SK-N-SH (cell line): Measurements from ENCODE around the gene HPCAL1. TPM values are rescaled to one million over a fixed set of nuclear protein-coding genes. Genes with fewer than 3 reads are reported as not detected.

Experiments
- CTCF ChIA-PET: fragments of 300-600, 350-600 bp; formaldehyde crosslinking; extraction: SDS; loops from one replicate; lab custom pipeline; 2021; lab: Yijun Ruan, JAX
- POLR2A ChIA-PET: fragments of 350-600 bp; sonication (Branson Sonifier 250); formaldehyde crosslinking; extraction: SDS; loops from one replicate; lab custom pipeline; 2020; ENCODE audit warnings: antibody characterized with exemption, inconsistent platforms; lab: Yijun Ruan, JAX
- DNase-seq: peaks from one replicate; pipeline ENCODE4 v3.0.0; 2012
- H2AFZ ChIP-seq: fragments of 200-600 bp; sonication (generic); 2 replicates; pipeline ENCODE4 v1.8.1; 2016; ENCODE audit warnings: antibody characterized with exemption, mild to moderate bottlenecking, low read depth
- H3F3A ChIP-seq: fragments of 200-600 bp; sonication (generic); replicated peaks from 2 replicates; pipeline ENCODE3; 2016; ENCODE audit warnings: antibody characterized with exemption, mild to moderate bottlenecking; ENCODE audit not compliant: insufficient read depth
- H3K27ac ChIP-seq, 2 experiments: fragments of 200-500 bp in 1 of 2; fragments of 200-600 bp in 1 of 2; sonication (Bioruptor generic) in 1 of 2; sonication (generic), shearing (Covaris generic) in 1 of 2; 2 replicates each; pipeline versions ENCODE4 v1.5.1 to v1.6.1; 2014 to 2016; ENCODE audit warnings: low read depth in 2 of 2, inconsistent platforms in 1 of 2, low read length in 1 of 2, mild to moderate bottlenecking in 1 of 2, mixed read lengths in 1 of 2
- H3K27me3 ChIP-seq: fragments of 200-600 bp; sonication (generic), shearing (Covaris generic); 2 replicates; pipeline ENCODE4 v1.6.1; 2016; ENCODE audit warnings: mixed run types; ENCODE audit not compliant: insufficient read depth
- H3K36me3 ChIP-seq, 2 experiments: fragments of 200-500 bp in 1 of 2; fragments of 200-600 bp in 1 of 2; sonication (Bioruptor generic) in 1 of 2; sonication (generic) in 1 of 2; replicated peaks in 1 of 2; 2 replicates each; pipeline versions ENCODE3 to v1.5.1; 2014 to 2016; ENCODE audit warnings: low read length in 1 of 2, mild to moderate bottlenecking in 1 of 2; ENCODE audit not compliant: insufficient read depth in 2 of 2, control insufficient read depth in 1 of 2
- H3K4me1 ChIP-seq, 2 experiments: fragments of 200-500 bp in 1 of 2; fragments of 200-600 bp in 1 of 2; sonication (Bioruptor generic) in 1 of 2; sonication (generic), shearing (Covaris generic) in 1 of 2; 2 replicates each; pipeline versions ENCODE4 v1.5.1 to v1.6.1; 2014 to 2016; ENCODE audit warnings: low read depth in 1 of 2, low read length in 1 of 2, mixed run types in 1 of 2; ENCODE audit not compliant: insufficient read depth in 2 of 2, control insufficient read depth in 1 of 2
- H3K4me2 ChIP-seq: fragments of 200-600 bp; sonication (generic), shearing (Covaris generic); 2 replicates; pipeline ENCODE4 v1.6.1; 2017; ENCODE audit warnings: mixed run types
- H3K4me3 ChIP-seq, 2 experiments: fragments of 200-500 bp in 1 of 2; fragments of 200-600 bp in 1 of 2; sonication (Bioruptor generic) in 1 of 2; sonication (generic), shearing (Covaris generic) in 1 of 2; 2 replicates each; pipeline versions ENCODE4 v1.5.1 to v1.8.1; 2014 to 2016; ENCODE audit warnings: low read depth in 2 of 2, inconsistent platforms in 1 of 2, low read length in 1 of 2, mild to moderate bottlenecking in 1 of 2, mixed read lengths in 1 of 2, moderate library complexity in 1 of 2
- H3K79me2 ChIP-seq: fragments of 200-600 bp; sonication (generic); 2 replicates; pipeline ENCODE4 v1.8.1; 2017; ENCODE audit warnings: mild to moderate bottlenecking; ENCODE audit not compliant: insufficient read depth
- H3K9ac ChIP-seq: fragments of 200-600 bp; sonication (generic); 2 replicates; pipeline ENCODE4 v1.6.1; 2017; ENCODE audit warnings: mixed run types
- H3K9me2 ChIP-seq: fragments of 200-600 bp; sonication (generic); 2 replicates; pipeline ENCODE4 v1.6.1; 2017; ENCODE audit warnings: mixed run types
- H3K9me3 ChIP-seq: fragments of 200-600 bp; sonication (generic); 2 replicates; pipeline ENCODE4 v1.6.1; 2017; ENCODE audit warnings: mixed run types, mild to moderate bottlenecking, moderate library complexity
- H4K20me1 ChIP-seq: fragments of 200-600 bp; sonication (generic); 2 replicates; pipeline ENCODE4 v1.6.1; 2017; ENCODE audit warnings: mild to moderate bottlenecking, mixed run types; ENCODE audit not compliant: insufficient read depth
- ELF1 ChIP-seq: IDR thresholded peaks from 2 replicates; pipeline ENCODE4 v1.4.0; 2012
- MEF2A ChIP-seq: IDR thresholded peaks from 2 replicates; pipeline ENCODE4 v1.4.0; 2012; ENCODE audit warnings: low read depth, borderline replicate concordance
- MXI1 ChIP-seq: IDR thresholded peaks from 2 replicates; pipeline ENCODE4 v1.6.1; 2012; ENCODE audit warnings: mild to moderate bottlenecking, low read depth, low read length, improper control_type of control experiment
- NFIC ChIP-seq: IDR thresholded peaks from 2 replicates; pipeline ENCODE4 v1.4.0; 2012; ENCODE audit warnings: borderline replicate concordance
- NRF1 ChIP-seq: IDR thresholded peaks from 2 replicates; pipeline ENCODE4 v1.6.1; 2012; ENCODE audit warnings: low read depth, mild to moderate bottlenecking, low read length
- POLR2AphosphoS5 ChIP-seq: IDR thresholded peaks from 2 replicates; pipeline ENCODE4 v1.6.1; 2012; ENCODE audit warnings: low read depth, low read length
- SMC3 ChIP-seq: IDR thresholded peaks from 2 replicates; pipeline ENCODE4 v1.6.1; 2012; ENCODE audit warnings: low read depth, low read length, improper control_type of control experiment
- WGBS: methylation state at CpG from one replicate; pipeline ENCODE4 v1.1.6; 2017; ENCODE audit warnings: low lambda C conversion rate; 5-methylcytosine and 5-hydroxymethylcytosine counted together
- polyA plus RNA-seq, 3 experiments: library from polyadenylated mRNA; depleted of rRNA; stranded (reverse); fragments of >200 nt; gene quantifications; 2 replicates each; pipeline ENCODE4 v1.2.3, GENCODE V29; 2012
- TF ChIP-seq, protein P1 (sequence below): fragments of 150-350 bp; IDR thresholded peaks from 2 replicates; pipeline ENCODE4 v1.6.1; 2016; ENCODE audit warnings: mild to moderate bottlenecking, low read depth, low read length
- TF ChIP-seq, protein P2 (sequence below): IDR thresholded peaks from 2 replicates; pipeline ENCODE4 v1.6.1; 2012; ENCODE audit warnings: mild to moderate bottlenecking, low read depth, low read length, moderate library complexity

HPCAL1 gene
- polyA plus RNA-seq, 1 of the 3 experiments (the other 2 are of a cell fraction) = 77.0 TPM

DNA sequence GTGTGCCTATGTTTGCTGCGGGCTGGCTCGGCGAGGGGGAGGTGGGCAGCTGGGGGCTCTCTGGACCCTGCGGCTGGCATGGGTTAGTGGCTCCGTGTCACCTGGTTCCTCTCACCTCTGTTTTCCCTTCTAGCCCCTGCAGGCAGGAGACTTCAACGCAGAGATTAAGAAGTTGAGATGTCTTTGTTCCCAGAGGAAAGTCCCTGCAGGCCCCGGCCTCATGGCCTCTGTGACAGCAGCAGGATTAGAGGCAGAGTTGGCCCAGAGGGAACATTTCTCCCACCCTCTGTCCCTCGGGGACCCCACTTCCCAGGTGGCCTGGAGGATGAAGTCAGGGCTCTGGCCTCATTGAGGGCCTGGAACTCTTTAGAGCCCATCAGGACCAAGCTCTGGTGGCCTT, 56.5 kb downstream of the HPCAL1 start:
- H3K27ac ChIP-seq = peak overlapping the region in 1 of 2 experiments; percentile 69; a peak in 2 of 4 replicates
- H2AFZ ChIP-seq = no peak overlapping the region
- TF ChIP-seq MXI1 (no peak), NFIC (no peak), SMC3 (no peak), POLR2AphosphoS5 (no peak), MEF2A (no peak)
- TF ChIP-seq, protein P1, sequence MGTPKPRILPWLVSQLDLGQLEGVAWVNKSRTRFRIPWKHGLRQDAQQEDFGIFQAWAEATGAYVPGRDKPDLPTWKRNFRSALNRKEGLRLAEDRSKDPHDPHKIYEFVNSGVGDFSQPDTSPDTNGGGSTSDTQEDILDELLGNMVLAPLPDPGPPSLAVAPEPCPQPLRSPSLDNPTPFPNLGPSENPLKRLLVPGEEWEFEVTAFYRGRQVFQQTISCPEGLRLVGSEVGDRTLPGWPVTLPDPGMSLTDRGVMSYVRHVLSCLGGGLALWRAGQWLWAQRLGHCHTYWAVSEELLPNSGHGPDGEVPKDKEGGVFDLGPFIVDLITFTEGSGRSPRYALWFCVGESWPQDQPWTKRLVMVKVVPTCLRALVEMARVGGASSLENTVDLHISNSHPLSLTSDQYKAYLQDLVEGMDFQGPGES = no peak
- H3K4me3 ChIP-seq = no peak overlapping the region
- ChIA-PET CTCF (interaction anchor here (0.8 to 1.5 kb wide), 3 partner anchors 17 to 50 kb away, joined by 3 to 9 read pairs (median 4); no protein-coding TSS in a partner anchor), POLR2A (no interaction called here)
- H3K9me2 ChIP-seq = no peaks in the 10 kb centered on the region
- no peak overlapping the region for H3K4me2 ChIP-seq
- no peaks in the 10 kb centered on the region for H3F3A ChIP-seq
- H3K27me3 ChIP-seq = no peaks in the 10 kb centered on the region
- no peaks in the 10 kb centered on the region for H3K36me3 ChIP-seq
- H3K4me1 ChIP-seq = peaks cover 10 to 82% of the 10 kb centered on the region in 2 experiments; a peak in 2 of 4 replicates
- no peak overlapping the region for H3K9ac ChIP-seq
- peaks cover 8% of the 10 kb centered on the region; the same call in 1 of the 2 replicates for H4K20me1 ChIP-seq
- no peaks in the 10 kb centered on the region for H3K79me2 ChIP-seq
- 100% methylated on average over 6 of the region's 8 CpGs for WGBS
- DNase-seq = no peak
- H3K9me3 ChIP-seq = no peaks in the 10 kb centered on the region

DNA sequence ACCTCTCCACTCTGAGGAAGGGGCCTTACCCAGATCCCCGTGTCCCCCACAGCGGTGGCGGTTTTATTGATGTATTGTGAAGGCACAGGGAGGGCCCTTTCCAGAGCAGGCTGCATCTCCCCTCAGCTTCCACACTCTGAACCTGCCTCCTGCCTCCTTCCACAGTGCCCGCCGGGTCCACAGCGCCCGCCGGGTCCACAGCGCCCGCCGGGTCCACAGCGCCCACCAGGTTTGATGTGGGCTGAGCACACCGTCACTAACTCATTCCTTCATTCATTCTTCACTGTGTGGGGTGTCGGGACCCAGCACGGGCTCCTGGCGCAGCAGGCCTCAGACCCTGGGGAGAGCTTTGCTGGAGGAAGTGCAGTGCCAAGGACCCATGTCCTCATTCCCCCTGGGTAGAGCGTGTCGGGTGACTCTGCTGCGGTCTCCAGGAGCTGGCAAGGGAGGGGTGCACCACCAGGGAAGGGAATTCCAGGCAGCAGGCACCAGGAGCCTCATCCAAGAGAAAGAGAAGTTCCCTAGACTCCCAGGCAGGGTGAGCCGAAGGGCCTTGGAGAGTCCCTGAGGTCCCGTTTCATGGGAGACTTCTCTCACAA, 57.1 kb downstream of the HPCAL1 start:
- H3K79me2 ChIP-seq = no peaks in the 10 kb centered on the region

DNA sequence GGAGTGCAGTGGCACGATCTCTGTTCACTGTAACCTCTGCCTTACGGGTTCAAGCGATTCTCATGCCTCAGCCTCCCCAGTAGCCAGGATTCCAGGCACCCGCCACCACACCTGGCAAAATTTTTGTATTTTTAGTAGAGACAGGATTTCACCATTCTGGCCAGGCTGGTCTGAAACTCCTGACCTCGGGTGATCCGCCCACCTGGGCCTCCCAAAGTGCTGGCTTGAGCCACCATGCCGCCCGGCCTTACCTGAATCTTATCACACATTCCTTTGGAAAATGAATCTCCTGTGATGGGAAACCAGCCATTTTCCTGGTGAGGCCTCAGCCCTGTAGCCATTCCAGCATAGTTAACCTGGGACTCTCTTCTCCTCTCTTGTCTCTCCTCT, 57.8 kb downstream of the HPCAL1 start:
- H4K20me1 ChIP-seq = peaks cover 8% of the 10 kb centered on the region; the same call in 1 of the 2 replicates
- H3F3A ChIP-seq = no peaks in the 10 kb centered on the region
- no peak overlapping the region for H3K9ac ChIP-seq
- H3K9me3 ChIP-seq = no peaks in the 10 kb centered on the region
- peak overlapping the region in 1 of 2 experiments; percentile 69; a peak in 2 of 4 replicates for H3K27ac ChIP-seq
- peaks cover 10 to 81% of the 10 kb centered on the region in 2 experiments; a peak in 2 of 4 replicates for H3K4me1 ChIP-seq
- CTCF ChIA-PET = interaction anchor here (0.8 kb wide), 1 partner anchor 54 kb away, joined by 5 read pairs; no protein-coding TSS in a partner anchor
- no peaks in the 10 kb centered on the region for H3K9me2 ChIP-seq
- no peak for DNase-seq
- H2AFZ ChIP-seq = no peak overlapping the region
- no peaks in the 10 kb centered on the region for H3K79me2 ChIP-seq
- no peaks in the 10 kb centered on the region for H3K27me3 ChIP-seq
- no peak overlapping the region for H3K4me3 ChIP-seq
- 0 out of 2 replicates have a peak, but pooled peaks have one; percentile 37 for TF ChIP-seq MXI1
- TF ChIP-seq, protein P2, sequence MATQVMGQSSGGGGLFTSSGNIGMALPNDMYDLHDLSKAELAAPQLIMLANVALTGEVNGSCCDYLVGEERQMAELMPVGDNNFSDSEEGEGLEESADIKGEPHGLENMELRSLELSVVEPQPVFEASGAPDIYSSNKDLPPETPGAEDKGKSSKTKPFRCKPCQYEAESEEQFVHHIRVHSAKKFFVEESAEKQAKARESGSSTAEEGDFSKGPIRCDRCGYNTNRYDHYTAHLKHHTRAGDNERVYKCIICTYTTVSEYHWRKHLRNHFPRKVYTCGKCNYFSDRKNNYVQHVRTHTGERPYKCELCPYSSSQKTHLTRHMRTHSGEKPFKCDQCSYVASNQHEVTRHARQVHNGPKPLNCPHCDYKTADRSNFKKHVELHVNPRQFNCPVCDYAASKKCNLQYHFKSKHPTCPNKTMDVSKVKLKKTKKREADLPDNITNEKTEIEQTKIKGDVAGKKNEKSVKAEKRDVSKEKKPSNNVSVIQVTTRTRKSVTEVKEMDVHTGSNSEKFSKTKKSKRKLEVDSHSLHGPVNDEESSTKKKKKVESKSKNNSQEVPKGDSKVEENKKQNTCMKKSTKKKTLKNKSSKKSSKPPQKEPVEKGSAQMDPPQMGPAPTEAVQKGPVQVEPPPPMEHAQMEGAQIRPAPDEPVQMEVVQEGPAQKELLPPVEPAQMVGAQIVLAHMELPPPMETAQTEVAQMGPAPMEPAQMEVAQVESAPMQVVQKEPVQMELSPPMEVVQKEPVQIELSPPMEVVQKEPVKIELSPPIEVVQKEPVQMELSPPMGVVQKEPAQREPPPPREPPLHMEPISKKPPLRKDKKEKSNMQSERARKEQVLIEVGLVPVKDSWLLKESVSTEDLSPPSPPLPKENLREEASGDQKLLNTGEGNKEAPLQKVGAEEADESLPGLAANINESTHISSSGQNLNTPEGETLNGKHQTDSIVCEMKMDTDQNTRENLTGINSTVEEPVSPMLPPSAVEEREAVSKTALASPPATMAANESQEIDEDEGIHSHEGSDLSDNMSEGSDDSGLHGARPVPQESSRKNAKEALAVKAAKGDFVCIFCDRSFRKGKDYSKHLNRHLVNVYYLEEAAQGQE = no peak
- no peak overlapping the region for H3K4me2 ChIP-seq
- H3K36me3 ChIP-seq = no peaks in the 10 kb centered on the region
- POLR2A ChIA-PET = no interaction called here
- WGBS = 98% methylated on average over 8 of the region's 8 CpGs

More for the DNA sequence above, 57.1 kb downstream of the HPCAL1 start:
- Histone ChIP-seq H2AFZ (no peak overlapping the region), H3K4me1 (peaks cover 10 to 82% of the 10 kb centered on the region in 2 experiments; a peak in 2 of 4 replicates), H3K4me3 (no peak overlapping the region), H3K9ac (no peak overlapping the region), H4K20me1 (peaks cover 8% of the 10 kb centered on the region; the same call in 1 of the 2 replicates), H3K9me3 (no peaks in the 10 kb centered on the region), H3K4me2 (no peak overlapping the region), H3K27ac (peak overlapping the region in 1 of 2 experiments; percentile 69; a peak in 2 of 4 replicates), H3K9me2 (no peaks in the 10 kb centered on the region), H3K27me3 (no peaks in the 10 kb centered on the region), H3F3A (no peaks in the 10 kb centered on the region), H3K36me3 (no peaks in the 10 kb centered on the region)
- WGBS = 91% methylated on average over 21 of the region's 21 CpGs
- ChIA-PET CTCF (interaction anchor here (0.8 to 1.5 kb wide), 4 partner anchors 17 to 53 kb away, joined by 3 to 9 read pairs (median 4); no protein-coding TSS in a partner anchor), POLR2A (no interaction called here)
- no peak for TF ChIP-seq NRF1
- TF ChIP-seq ELF1 = no peak
- no peak for DNase-seq
